K562 (cell line): ENCODE data around the gene GABARAP. TPM values are rescaled to one million over a fixed set of nuclear protein-coding genes. Genes with fewer than 3 reads are reported as not detected.

Experiments
- ATAC-seq: fragments of 200-7000 bp; cut with Tn5 transposase; 3 replicates; pipeline ENCODE4 v1.9.1; 2020; ENCODE audit warnings: moderate library complexity
- BruUV-seq: library from RNA; stranded (reverse); fragments of 400-500 nt; replicated peaks from 2 replicates; lab custom pipeline; 2021; lab: Mats Ljungman, UMichigan
- CTCF ChIA-PET: fragments of 300-600 bp; formaldehyde crosslinking; extraction: SDS; loops from one replicate; lab custom pipeline; 2021; ENCODE audit warnings: low intra/inter-chr PET ratio; lab: Yijun Ruan, JAX
- POLR2A ChIA-PET: fragments of 300-600, 350-650 bp; sonication (Branson Sonifier 250); formaldehyde crosslinking; extraction: SDS; loops from one replicate; lab custom pipeline; 2021; ENCODE audit warnings: antibody characterized with exemption, inconsistent platforms; lab: Yijun Ruan, JAX
- DNase-seq, 4 experiments: peaks; one replicate each; pipeline versions ENCODE4 v3.0.0 to v3.0.0-alpha.2; 2011 to 2018; ENCODE audit warnings: low spot score in 3 of 4, mixed read lengths in 3 of 4; ENCODE audit errors: extremely low read depth in 1 of 4
- FAIRE-seq: peaks from 2 replicates; lab custom pipeline; 2011; peaks lifted over from hg19 to GRCh38; lab: Jason Lieb, UNC
- H2AFZ ChIP-seq: 2 replicates; pipeline ENCODE4 v1.6.0; 2011; ENCODE audit warnings: low read depth, low read length, control low read depth, inconsistent platforms
- H3K27ac ChIP-seq: fragments of 200-600 bp; 3 replicates; pipeline ENCODE4 v1.8.0; 2011; ENCODE audit warnings: low read depth, mild to moderate bottlenecking, control low read depth, inconsistent platforms, low read length, moderate library complexity, mixed read lengths; ENCODE audit errors: extremely low read depth
- H3K27me3 ChIP-seq, 2 experiments: fragments of 300-600 bp in 1 of 2; 2 replicates in 1 of 2; 3 replicates in 1 of 2; pipeline versions ENCODE4 v1.6.0 to v1.8.0; 2011; ENCODE audit warnings: inconsistent platforms in 2 of 2, low read length in 2 of 2, mild to moderate bottlenecking in 1 of 2, mixed read lengths in 1 of 2, moderate library complexity in 1 of 2; ENCODE audit not compliant: control insufficient read depth in 2 of 2, insufficient read depth in 2 of 2
- H3K36me3 ChIP-seq: fragments of 300-600 bp; 3 replicates; pipeline ENCODE4 v1.8.0; 2011; ENCODE audit warnings: mild to moderate bottlenecking, low read length, inconsistent platforms; ENCODE audit not compliant: control insufficient read depth, insufficient read depth
- H3K4me1 ChIP-seq, 2 experiments: fragments of 200-600 bp in 1 of 2; replicated peaks in 1 of 2; 2 replicates in 1 of 2; 3 replicates in 1 of 2; pipeline versions ENCODE4 v1.5.1 to v1.8.0; 2011; ENCODE audit warnings: inconsistent platforms in 2 of 2, low read length in 2 of 2, mild to moderate bottlenecking in 1 of 2, mixed read lengths in 1 of 2, moderate library complexity in 1 of 2; ENCODE audit not compliant: control insufficient read depth in 2 of 2, insufficient read depth in 2 of 2
- H3K4me2 ChIP-seq: 2 replicates; pipeline ENCODE4 v1.6.1; 2011; ENCODE audit warnings: low read length, control low read depth, inconsistent platforms, mixed read lengths; ENCODE audit not compliant: insufficient read depth
- H3K4me3 ChIP-seq: fragments of 200-600 bp; sonication (generic), shearing (Covaris generic); 2 replicates; pipeline ENCODE4 v1.5.1; 2016; ENCODE audit warnings: control low read depth, inconsistent platforms
- H3K79me2 ChIP-seq: fragments of 200-600 bp; 3 replicates; pipeline ENCODE4 v1.8.0; 2011; ENCODE audit warnings: low read length, inconsistent platforms; ENCODE audit not compliant: control insufficient read depth, insufficient read depth
- H3K9ac ChIP-seq, 2 experiments: 2 replicates each; pipeline versions ENCODE4 v1.6.0 to v1.6.1; 2011; ENCODE audit warnings: low read depth in 2 of 2, low read length in 2 of 2, control low read depth in 1 of 2, inconsistent platforms in 1 of 2, mild to moderate bottlenecking in 1 of 2, mixed read lengths in 1 of 2; ENCODE audit not compliant: insufficient read depth in 1 of 2
- H3K9me1 ChIP-seq: one replicate; pipeline ENCODE4 v1.6.0; 2011; ENCODE audit warnings: inconsistent platforms, mild to moderate bottlenecking, low read length, moderate library complexity; ENCODE audit not compliant: control insufficient read depth, insufficient read depth
- H3K9me3 ChIP-seq: replicated peaks from 2 replicates; pipeline ENCODE4 v1.5.1; 2011; ENCODE audit warnings: low read depth, low read length, inconsistent platforms; ENCODE audit not compliant: control insufficient read depth, insufficient read depth
- H4K20me1 ChIP-seq: replicated peaks from 2 replicates; pipeline ENCODE4 v1.6.1; 2011; ENCODE audit warnings: low read length, inconsistent platforms, mixed read lengths; ENCODE audit not compliant: control insufficient read depth, insufficient read depth
- ARID3B ChIP-seq: fragments of 250-450 bp; sonication (Bioruptor Pico); IDR thresholded peaks from 2 replicates; pipeline ENCODE4 v1.4.0; 2020; ENCODE audit warnings: borderline replicate concordance
- CBX2 ChIP-seq: fragments of 200-600 bp; sonication (generic); IDR thresholded peaks from one replicate; pipeline ENCODE4 v1.6.1; 2012; ENCODE audit warnings: mild to moderate bottlenecking, low read length, inconsistent platforms; ENCODE audit not compliant: insufficient read depth, poor library complexity, severe bottlenecking
- NKRF ChIP-seq: fragments of 450-650 bp; IDR thresholded peaks from 2 replicates; pipeline ENCODE4 v1.6.1; 2016; ENCODE audit warnings: borderline replicate concordance
- PATZ1 ChIP-seq: fragments of 250-450 bp; sonication (Bioruptor Pico); IDR thresholded peaks from 2 replicates; pipeline ENCODE4 v1.5.0; 2020; ENCODE audit warnings: mild to moderate bottlenecking, borderline replicate concordance
- PCBP1 ChIP-seq: fragments of 200-400 bp; formaldehyde crosslinking; IDR thresholded peaks from 2 replicates; pipeline ENCODE4 v1.6.1; 2018; ENCODE audit warnings: mild to moderate bottlenecking, low read depth, low read length; ENCODE audit not compliant: poor library complexity, severe bottlenecking
- SIN3A ChIP-seq, 2 experiments: fragments of 150-350 bp in 1 of 2; IDR thresholded peaks; 2 replicates each; pipeline ENCODE4 v1.6.1; 2011 to 2016; ENCODE audit warnings: borderline replicate concordance in 2 of 2, low read depth in 2 of 2, low read length in 2 of 2, mild to moderate bottlenecking in 2 of 2, moderate library complexity in 2 of 2; ENCODE audit not compliant: control insufficient read depth in 1 of 2
- SMAD3 ChIP-seq: fragments of 450-650 bp; formaldehyde crosslinking; conservative IDR thresholded peaks from 2 replicates; pipeline ENCODE4 v1.4.0; 2020; ENCODE audit warnings: mild to moderate bottlenecking
- WGBS: fragments of 100-300 bp; shearing (Covaris generic); methylation state at CpG from one replicate; pipeline ENCODE4 v1.1.6; 2016; ENCODE audit warnings: low coverage, mixed read lengths; ENCODE audit not compliant: insufficient coverage; ENCODE audit errors: missing lambda C conversion rate; 5-methylcytosine and 5-hydroxymethylcytosine counted together
- in situ Hi-C: fragments of 300-500 bp; cut with MboI; formaldehyde crosslinking; loops from 4 replicates; pipeline ENCODE4 v1.15.0; 2018; ENCODE audit warnings: inconsistent platforms, mixed read lengths
- intact Hi-C: fragments of 100-400 bp; cut with micrococcal nuclease; formaldehyde crosslinking; loops from 2 replicates; pipeline ENCODE4 v1.14.2; 2022
- polyA plus RNA-seq, 8 experiments: library from polyadenylated mRNA; depleted of rRNA in 4 of 8; stranded (reverse) in 5 of 8; unstranded in 3 of 8; fragments of >200 nt; fragmentation: Nextera tagmentation in 2 of 8; fragmentation: Illumina TruSeq in 1 of 8; extraction: Ambion mirVana in 2 of 8; extraction: Trizol in 1 of 8; gene quantifications; 2 replicates each; pipeline versions ENCODE4 v1.2.1 to v1.2.3, GENCODE V29; 2011 to 2014; ENCODE audit warnings: inconsistent platforms in 1 of 8, missing spikeins in 1 of 8
- total RNA-seq, 7 experiments: library from RNA; depleted of rRNA in 6 of 7; stranded (reverse); fragments of >200 nt in 6 of 7; fragmentation: Illumina TruSeq in 2 of 7; extraction: Trizol in 2 of 7; gene quantifications; 2 replicates each; pipeline versions ENCODE4 v1.2.1 to v1.2.3, GENCODE V29; 2011 to 2021; ENCODE audit warnings: low replicate concordance in 1 of 7

Gene GABARAP
- total and polyA plus RNA-seq, 9 of the 15 experiments (the other 6 are each of a cell fraction or from before 2014, with no cell fraction given): 47.5 to 373 (median 152) TPM

GRCh38 chr17:7251661-7252175 is 9.5 kb upstream of the GABARAP start, which contains the start of gene CTDNEP1 (continued):
- TF ChIP-seq PATZ1 (CRISPR knock-in tag) (no peak), PCBP1 (peak; percentile 99)
- TF ChIP-seq, all 486 proteins: peak for 51

GRCh38 chr17:7250695-7251627 is 8.7 kb upstream of the GABARAP start:
- DNase-seq: no peak
- no TSS peak for BruUV-seq
- CTCF ChIA-PET: no interaction called here
- TF ChIP-seq SIN3A (IDR thresholded peaks at IDR 0.05; ENCODE audit: borderline replicate concordance in 2 of 2, control insufficient read depth in 1 of 2, low read depth in 2 of 2, low read length in 2 of 2): peak in 1 of 2 experiments; percentile 51; a peak in 1 of 4 replicates
- no peak for TF ChIP-seq ARID3B (CRISPR knock-in tag)
- TF ChIP-seq SMAD3 (CRISPR knock-in tag): no peak
- TF ChIP-seq CBX2: no peak
- peak; percentile 16 for TF ChIP-seq PCBP1
- TF ChIP-seq NKRF: peak; percentile 16; the same call in 1 of the 2 replicates

More at GRCh38 chr17:7250695-7251627, 8.7 kb upstream of the GABARAP start:
- in situ Hi-C loops: no loop called here
- H2AFZ ChIP-seq: no peak overlapping the region; the same call in 1 of the 2 replicates
- H3K9ac ChIP-seq: peak overlapping the region; percentile 97 to 98
- ATAC-seq: peak; percentile 12
- H3K36me3 ChIP-seq: peaks cover 48% of the 10 kb centered on the region
- peak overlapping the region; percentile 87 for H3K4me2 ChIP-seq
- peak overlapping the region; percentile 95 for H3K4me3 ChIP-seq
- H3K79me2 ChIP-seq: peaks cover 61% of the 10 kb centered on the region
- H3K9me3 ChIP-seq: no peaks in the 10 kb centered on the region
- intact Hi-C loops: no loop called here
- no peaks in the 10 kb centered on the region for H3K27me3 ChIP-seq
- H3K4me1 ChIP-seq: peaks cover 13 to 19% of the 10 kb centered on the region in 2 experiments; a peak in 4 of 5 replicates
- peak overlapping the region; percentile 96 for H3K27ac ChIP-seq
- WGBS: 0% methylated on average over 9 of the region's 55 CpGs
- no peaks in the 10 kb centered on the region for H4K20me1 ChIP-seq
- POLR2A ChIA-PET: interaction anchor here (0.5 to 2.5 kb wide), 7 partner anchors 9 to 199 kb away, joined by 3 to 16 read pairs (median 4); partner anchors contain the start of genes GABARAP and PHF23
- H3K9me1 ChIP-seq: no peaks in the 10 kb centered on the region
- FAIRE-seq: no peak
